ENCODE measurements around the gene TDO2.
"Not testable (repeated sequence)": the region's sequence is repeated elsewhere in the genome, so short reads cannot be mapped to it uniquely, and the experiment has no call there.

Gene TDO2

GRCh38 chr4:155903453-155903852 is at the start of gene TDO2:
TDO2 (plus strand) TSS chr4:155903696; CDS start chr4:155903759, 63 bp downstream.
- DNase-seq (ENCODE audit: low spot score), result no peak

DNA sequence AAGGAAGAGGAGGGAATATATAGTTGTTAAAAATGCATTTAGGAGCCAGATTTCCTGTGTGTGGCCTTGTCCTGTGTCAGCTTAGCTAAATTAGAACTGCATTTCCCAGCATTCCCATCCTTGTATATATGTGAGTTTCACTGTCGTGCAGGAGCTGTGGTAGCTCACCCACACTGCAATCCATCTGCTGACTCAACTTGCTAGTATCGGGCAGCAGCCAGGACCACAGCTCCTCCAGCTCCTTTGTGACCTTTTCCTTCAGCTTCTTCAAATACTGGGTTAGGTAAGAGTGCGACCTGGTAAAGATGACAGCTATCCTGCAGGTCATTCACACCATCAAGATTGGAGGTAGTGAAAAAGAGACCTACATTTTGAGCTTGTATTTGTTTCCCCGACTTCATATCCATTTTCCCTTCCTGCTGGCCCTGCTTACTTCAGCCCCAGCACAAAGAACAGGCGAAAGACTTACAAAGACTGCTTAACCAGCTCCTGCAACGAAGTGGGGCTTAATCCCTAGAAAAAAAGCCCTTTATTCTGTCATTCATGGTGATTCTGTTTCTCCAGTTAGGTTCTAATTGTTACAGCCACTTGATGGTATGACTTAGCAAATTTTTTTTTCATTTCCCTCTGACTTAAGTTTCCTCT is 48.8 kb upstream of the TDO2 start:
- peak; percentile 7 for DNase-seq (ENCODE audit: low spot score)

DNA sequence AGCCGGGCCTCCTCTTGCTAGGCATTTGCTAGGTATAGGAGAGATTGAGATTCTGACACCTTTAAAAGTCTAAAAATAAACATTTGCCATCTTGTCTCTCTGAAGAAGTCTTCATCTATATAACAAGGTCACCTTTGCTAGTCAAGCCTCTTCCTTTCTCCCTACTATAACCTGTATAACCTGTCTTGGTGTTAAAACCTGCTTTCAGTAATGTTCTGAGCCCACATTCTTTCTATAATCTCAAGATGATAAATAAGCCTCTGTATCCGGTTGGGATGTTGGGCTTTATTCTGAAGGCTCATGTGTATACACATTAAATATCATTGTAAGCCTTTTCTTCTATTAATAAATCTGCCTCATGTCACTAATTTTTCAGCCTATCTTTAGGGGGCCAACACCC is 47.6 kb upstream of the TDO2 start:
- DNase-seq (ENCODE audit: low spot score), result no peak

- no peak for DNase-seq (ENCODE audit: low spot score)
Observed at GRCh38 chr4:155866177-155866576, 37.3 kb upstream of the TDO2 start, which contains the start of gene ASIC5. ASIC5 (minus strand) TSS chr4:155866277; CDS start chr4:155866226, 51 bp downstream.

DNA sequence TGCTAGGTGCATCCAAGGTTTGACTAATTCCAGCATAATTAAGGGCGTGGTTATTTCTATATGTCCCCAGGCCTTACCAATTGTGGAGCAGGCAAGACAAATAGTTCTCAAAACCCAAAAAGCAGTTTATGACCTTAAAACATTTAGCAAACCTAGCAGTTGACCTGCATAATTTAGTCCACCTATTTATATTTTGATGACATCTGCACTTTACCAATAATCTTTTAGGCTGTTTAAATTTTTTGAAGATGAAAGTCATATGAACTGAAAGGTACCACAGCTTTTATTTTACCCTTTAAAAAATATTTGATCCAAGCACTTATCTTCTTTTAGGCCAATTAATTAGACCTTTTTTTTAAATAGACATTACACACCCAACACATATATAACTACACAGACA is 27.6 kb upstream of the TDO2 start:
- DNase-seq (ENCODE audit: low spot score), result no peak

- peak; percentile 12 for DNase-seq (ENCODE audit: low spot score)
Observed at GRCh38 chr4:155877971-155878370, 25.5 kb upstream of the TDO2 start.

GRCh38 chr4:155878611-155879010 is 24.9 kb upstream of the TDO2 start:
- no peak for DNase-seq (ENCODE audit: low spot score)

DNA sequence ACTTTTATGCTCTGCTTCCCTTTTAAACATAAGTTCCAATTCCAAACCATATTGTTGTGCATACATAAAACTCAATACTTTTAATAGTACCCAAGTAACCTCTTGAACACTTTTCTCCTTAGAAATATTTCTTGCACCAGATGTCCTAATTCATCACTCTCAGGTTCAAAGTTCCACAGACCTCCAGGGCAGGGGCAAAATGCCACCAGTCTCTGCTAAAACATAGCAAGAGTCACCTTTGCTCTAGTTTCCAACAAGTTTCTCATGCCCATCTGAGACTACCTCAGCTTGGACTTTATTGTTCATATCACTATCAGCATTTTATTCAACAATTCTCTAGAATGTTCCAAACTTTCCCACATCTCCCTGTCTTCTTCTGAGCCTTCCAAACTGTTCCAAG is 23.7 kb upstream of the TDO2 start:
- no peak for DNase-seq (ENCODE audit: low spot score)

GRCh38 chr4:155881555-155881954 is 21.9 kb upstream of the TDO2 start:
- DNase-seq (ENCODE audit: low spot score), result no peak

- DNase-seq (ENCODE audit: low spot score), result no peak
Observed at GRCh38 chr4:155883895-155884294, 19.6 kb upstream of the TDO2 start.

- DNase-seq (ENCODE audit: low spot score), result no peak
Observed at GRCh38 chr4:155885666-155886065, 17.8 kb upstream of the TDO2 start.

DNA sequence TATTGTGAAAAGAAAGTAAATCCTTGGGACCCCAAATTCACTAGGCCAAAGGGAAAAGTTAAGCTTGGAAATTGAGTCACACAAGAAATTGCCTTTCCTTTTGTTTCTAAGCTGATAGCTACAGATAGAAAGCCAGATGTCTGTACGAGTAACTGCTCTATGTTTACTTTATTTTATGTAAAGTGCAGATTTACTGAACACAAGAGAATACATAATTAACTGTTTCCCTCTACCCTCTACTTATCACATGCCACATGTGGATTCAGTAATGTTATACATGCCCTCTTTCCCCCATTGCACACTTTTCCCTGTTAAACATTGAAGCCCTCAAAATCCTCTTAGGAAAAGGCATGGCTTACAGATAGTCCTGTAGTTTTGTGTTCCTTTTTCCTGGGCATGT is 16.5 kb upstream of the TDO2 start:
- DNase-seq (ENCODE audit: low spot score), result no peak

DNA sequence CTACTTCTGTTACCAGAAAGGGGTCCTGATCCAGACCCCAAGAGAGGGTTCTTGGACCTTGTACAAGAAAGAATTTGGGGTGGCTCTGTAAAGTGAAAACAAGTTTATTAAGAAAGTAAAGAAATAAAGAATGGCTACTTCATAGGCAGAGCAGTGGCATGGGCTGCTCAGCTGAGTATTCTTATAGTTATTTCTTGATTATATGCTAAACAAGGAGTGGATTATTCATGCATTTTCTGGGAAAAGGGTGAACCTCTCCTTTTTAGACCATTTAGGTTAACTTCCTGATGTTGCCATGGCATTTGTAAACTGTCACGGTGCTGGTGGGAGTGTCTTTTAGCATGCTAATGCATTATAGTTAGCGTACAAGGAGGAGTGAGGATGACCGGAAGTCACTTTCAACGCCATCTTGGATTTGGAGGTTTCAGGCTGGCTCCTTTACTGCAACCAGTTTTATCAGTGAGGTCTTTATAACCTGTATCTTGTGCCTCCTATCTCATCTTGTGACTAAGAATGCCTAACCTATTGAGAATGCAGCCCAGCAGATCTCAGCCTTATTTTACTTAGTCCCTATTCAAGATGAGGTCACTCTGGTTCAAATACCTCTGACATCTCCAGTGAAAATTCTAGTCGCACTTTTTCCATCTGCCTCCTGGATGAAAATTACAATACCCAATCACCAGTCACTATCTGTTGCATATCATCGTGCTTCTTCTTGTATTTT is 15.5 kb upstream of the TDO2 start:
- no peak for DNase-seq (ENCODE audit: low spot score)

GRCh38 chr4:155889031-155889793 is 14.3 kb upstream of the TDO2 start:
- DNase-seq (ENCODE audit: low spot score), result no peak

GRCh38 chr4:155889946-155890345 is 13.6 kb upstream of the TDO2 start:
- DNase-seq (ENCODE audit: low spot score), result no peak

GRCh38 chr4:155891058-155891457 is 12.4 kb upstream of the TDO2 start:
- no peak for DNase-seq (ENCODE audit: low spot score)

GRCh38 chr4:155898371-155898770 is 5.1 kb upstream of the TDO2 start:
- not testable (repeated sequence) for DNase-seq (ENCODE audit: low spot score)

DNA sequence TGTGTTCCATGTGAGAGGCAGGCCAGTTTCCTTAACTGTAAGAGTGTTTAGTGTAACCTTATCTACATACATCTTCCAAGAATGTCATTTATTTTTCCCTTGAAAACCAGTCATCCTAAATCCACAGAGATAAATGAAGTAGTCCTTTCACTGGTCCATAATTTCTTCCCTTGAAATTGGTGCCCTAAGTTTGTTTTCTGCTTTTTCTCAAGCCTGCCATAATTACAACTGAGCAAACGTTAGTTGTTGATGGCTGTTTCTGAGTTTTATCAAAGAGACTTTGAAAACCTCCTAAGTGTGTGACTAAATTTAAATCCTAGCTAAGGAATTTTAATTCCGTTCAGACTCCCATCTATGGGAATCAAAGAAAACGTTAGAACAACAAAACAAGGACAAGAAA is 3.6 kb upstream of the TDO2 start:
- no peak for DNase-seq (ENCODE audit: low spot score)

DNA sequence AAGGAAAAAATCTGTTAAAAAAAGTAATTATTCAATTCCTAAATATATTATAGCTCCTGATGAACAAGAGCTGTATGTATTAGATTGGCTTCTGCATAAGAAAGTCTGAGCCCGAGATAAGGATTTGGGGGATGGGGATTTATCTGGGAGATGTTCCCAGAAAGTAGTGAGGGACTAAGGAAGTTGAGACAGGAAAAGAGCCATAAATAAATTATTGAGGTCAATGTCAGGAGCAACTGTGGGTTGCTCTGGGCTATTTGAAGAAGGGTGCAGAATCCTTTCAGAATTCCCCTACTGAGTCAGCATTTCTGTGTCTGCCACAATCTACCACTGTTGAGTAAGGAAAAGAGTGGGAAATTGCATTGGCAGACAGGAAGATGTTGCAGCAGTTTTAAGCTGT is 3.1 kb upstream of the TDO2 start:
- no peak for DNase-seq (ENCODE audit: low spot score)

- no peak for DNase-seq (ENCODE audit: low spot score)
Observed at GRCh38 chr4:155901013-155901412, 2.5 kb upstream of the TDO2 start.

DNA sequence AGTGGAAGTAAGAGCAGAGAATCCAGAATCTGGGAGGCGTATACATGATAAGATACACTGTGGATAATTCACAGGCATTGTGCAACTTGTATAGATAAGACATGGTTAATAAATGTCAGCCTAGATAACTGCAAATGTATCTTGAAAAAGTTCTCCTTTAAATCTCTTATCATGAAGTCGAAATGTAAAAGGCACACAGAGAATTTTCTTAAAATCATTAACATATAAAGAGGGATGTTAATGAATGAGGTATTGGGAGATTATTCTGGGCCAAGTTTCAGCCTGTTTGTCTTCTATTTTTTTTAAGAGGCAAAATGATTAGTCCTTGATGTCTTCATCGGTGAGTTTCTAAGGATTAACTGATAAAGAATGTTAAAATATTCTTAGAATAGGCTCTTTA is 835 bp downstream of the TDO2 start:
- no peak for DNase-seq (ENCODE audit: low spot score)

DNA sequence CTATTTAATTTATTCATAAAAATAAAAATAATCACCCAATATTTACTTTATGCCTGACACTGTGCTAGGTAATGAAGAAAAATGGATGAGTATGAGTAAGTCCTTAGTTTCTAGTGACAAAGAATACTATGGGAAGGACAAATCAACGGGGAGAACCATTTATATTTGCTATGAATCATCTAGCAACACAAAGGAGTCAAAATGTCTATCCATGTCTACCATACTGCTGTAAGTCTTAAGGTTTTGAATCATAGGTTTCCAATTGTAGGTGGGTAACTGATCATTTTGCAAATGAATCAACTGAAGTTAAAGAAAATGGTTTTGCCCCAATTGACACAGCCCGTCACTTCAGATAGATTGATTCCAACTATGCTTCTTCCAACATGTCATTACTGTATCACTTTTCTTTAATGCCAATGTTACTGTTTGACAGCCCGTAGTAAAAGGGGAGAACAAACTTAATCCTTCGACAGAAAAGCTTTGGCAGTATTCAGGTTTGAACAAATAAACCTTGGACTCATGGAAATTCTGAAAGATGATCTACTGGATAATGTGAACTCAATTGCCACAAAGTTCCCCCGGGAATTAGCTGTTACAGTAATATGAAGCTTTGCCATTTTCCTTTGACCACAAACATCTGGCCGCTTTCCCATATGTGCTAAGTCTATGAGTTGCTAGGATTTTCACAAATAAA is 3.2 kb downstream of the TDO2 start:
- DNase-seq (ENCODE audit: low spot score), result no peak
